ENCODE measurements around the gene POLDIP2.

- TF ChIP-seq CTCF (IDR thresholded peaks at IDR 0.05), result no peak
- no peak for TF ChIP-seq POLR2AphosphoS5 (IDR thresholded peaks at IDR 0.05)
Measured at GRCh38 chr17:28330671-28331070, 26.7 kb downstream of the POLDIP2 start.

All from stomach (tissue), 4 donors.